Endodermal cell (in vitro differentiated cells): ENCODE data around the gene LBH. TPM values are rescaled to one million over a fixed set of nuclear protein-coding genes. Genes with fewer than 3 reads are reported as not detected.
A peak's percentile ranks its signal among the peaks of the same experiment; 100 is the strongest.

Source experiments
- DNase-seq: peaks from one replicate; pipeline ENCODE4 v3.0.0-alpha.2; 2017
- H3K27ac ChIP-seq: 2 replicates; pipeline ENCODE4 v1.5.1; 2013; ENCODE audit warnings: mild to moderate bottlenecking, low read depth, low read length, moderate library complexity
- H3K27me3 ChIP-seq: 2 replicates; pipeline ENCODE4 v1.6.1; 2013; ENCODE audit warnings: mild to moderate bottlenecking, low read length, moderate library complexity; ENCODE audit not compliant: insufficient read depth, control insufficient read depth, poor library complexity, severe bottlenecking
- H3K36me3 ChIP-seq: 2 replicates; pipeline ENCODE4 v1.7.0; 2013; ENCODE audit warnings: mild to moderate bottlenecking, low read length, moderate library complexity; ENCODE audit not compliant: control insufficient read depth, insufficient read depth
- H3K4me1 ChIP-seq: one replicate; pipeline ENCODE4 v1.7.0; 2013; ENCODE audit warnings: low read length; ENCODE audit not compliant: control insufficient read depth, insufficient read depth
- H3K4me3 ChIP-seq: 2 replicates; pipeline ENCODE4 v1.5.1; 2013; ENCODE audit warnings: mild to moderate bottlenecking, low read length, moderate library complexity
- H3K9ac ChIP-seq: 2 replicates; pipeline ENCODE4 v1.6.1; 2013; ENCODE audit warnings: mild to moderate bottlenecking, low read length, moderate library complexity; ENCODE audit not compliant: poor library complexity, severe bottlenecking; ENCODE audit errors: extremely low read depth
- H3K9me3 ChIP-seq: 2 replicates; pipeline ENCODE4 v1.6.1; 2013; ENCODE audit warnings: mild to moderate bottlenecking, low read length, moderate library complexity; ENCODE audit not compliant: control insufficient read depth
- H3K27ac Mint-ChIP-seq: 2 replicates; pipeline ENCODE4 v1.8.0; 2020; ENCODE audit warnings: mixed read lengths
- H3K27me3 Mint-ChIP-seq: 2 replicates; pipeline ENCODE4 v1.8.0; 2021; ENCODE audit warnings: mild to moderate bottlenecking, mixed read lengths; ENCODE audit not compliant: insufficient read depth
- H3K36me3 Mint-ChIP-seq: 2 replicates; pipeline ENCODE4 v1.8.0; 2020; ENCODE audit warnings: low read depth, mixed read lengths
- H3K4me1 Mint-ChIP-seq: 2 replicates; pipeline ENCODE4 v1.8.0; 2020; ENCODE audit warnings: mixed read lengths
- H3K4me3 Mint-ChIP-seq: 2 replicates; pipeline ENCODE4 v1.8.0; 2020; ENCODE audit warnings: mild to moderate bottlenecking, moderate library complexity, mixed read lengths
- H3K9me3 Mint-ChIP-seq: 2 replicates; pipeline ENCODE4 v1.8.0; 2020; ENCODE audit warnings: mild to moderate bottlenecking, mixed read lengths
- CTCF ChIP-seq: fragments of 200-600 bp; sonication (generic); conservative IDR thresholded peaks from 2 replicates; pipeline ENCODE4 v1.5.0; 2021; ENCODE audit warnings: antibody characterized with exemption, mild to moderate bottlenecking
- WGBS, 2 experiments: methylation state at CpG; one replicate each; pipeline versions ENCODE4 v1.1.5 to v1.1.7; 2013; ENCODE audit warnings: missing lambda C conversion rate in 2 of 2, mixed read lengths in 1 of 2; ENCODE audit not compliant: insufficient coverage in 1 of 2, insufficient read length in 1 of 2; 5-methylcytosine and 5-hydroxymethylcytosine counted together
- total RNA-seq, 2 donors: library from RNA; stranded (reverse); fragmentation: NEBNext Ultra II Directional in 1 of 2; extraction: Animal tissue kit (Norgen Biotek cat#: 25700) in 1 of 2; gene quantifications; 2 replicates in 1 of 2; 3 replicates in 1 of 2; pipeline ENCODE4 v1.2.1, GENCODE V29; 2021

The LBH gene
- total RNA-seq, 2 donors from 2014 or later: 48.0 to 50.0 TPM

GRCh38 chr2:30294133-30294532, 62.8 kb downstream of the LBH start:
- H3K9me3 ChIP-seq: no peaks in the 10 kb centered on the region
- Mint-ChIP-seq H3K4me1 (peaks cover 33% of the 10 kb centered on the region), H3K27ac (peak overlapping the region; percentile 15), H3K4me3 (no peak overlapping the region), H3K9me3 (no peaks in the 10 kb centered on the region), H3K36me3 (no peaks in the 10 kb centered on the region), H3K27me3 (no peaks in the 10 kb centered on the region)
- TF ChIP-seq CTCF: no peak
- no peaks in the 10 kb centered on the region for H3K27me3 ChIP-seq
- no peak for DNase-seq
- WGBS, 2 experiments: 94 to 95% methylated on average over 4 to 5 of the region's 5 CpGs
- H3K27ac ChIP-seq: no peak overlapping the region
- H3K36me3 ChIP-seq: no peaks in the 10 kb centered on the region
- H3K9ac ChIP-seq: no peak overlapping the region
- H3K4me1 ChIP-seq: peaks cover 1% of the 10 kb centered on the region
- no peak overlapping the region for H3K4me3 ChIP-seq

- H3K27ac ChIP-seq: no peak overlapping the region
- no peak overlapping the region for H3K9ac ChIP-seq
- H3K9me3 ChIP-seq: no peaks in the 10 kb centered on the region
- no peaks in the 10 kb centered on the region for H3K9me3 Mint-ChIP-seq
- peaks cover 11% of the 10 kb centered on the region for H3K4me1 ChIP-seq
- DNase-seq: no peak
- no peak overlapping the region for H3K4me3 Mint-ChIP-seq
- TF ChIP-seq CTCF: no peak
- peaks cover 38% of the 10 kb centered on the region for H3K4me1 Mint-ChIP-seq
- H3K27me3 ChIP-seq: no peaks in the 10 kb centered on the region
- no peaks in the 10 kb centered on the region for H3K27me3 Mint-ChIP-seq
- H3K27ac Mint-ChIP-seq: no peak overlapping the region
- H3K36me3 Mint-ChIP-seq: no peaks in the 10 kb centered on the region
- no peaks in the 10 kb centered on the region for H3K36me3 ChIP-seq
- H3K4me3 ChIP-seq: no peak overlapping the region
Observed at GRCh38 chr2:30296496-30296895, 65.2 kb downstream of the LBH start.

- Histone ChIP-seq H3K9me3 (no peaks in the 10 kb centered on the region), H3K36me3 (no peaks in the 10 kb centered on the region), H3K4me3 (no peak overlapping the region), H3K4me1 (peaks cover 11% of the 10 kb centered on the region), H3K9ac (no peak overlapping the region), H3K27ac (no peak overlapping the region), H3K27me3 (no peaks in the 10 kb centered on the region)
- WGBS, 2 experiments: 91 to 92% methylated on average over 1 to 6 of the region's 6 CpGs
- Mint-ChIP-seq H3K4me3 (no peak overlapping the region), H3K36me3 (no peaks in the 10 kb centered on the region), H3K9me3 (no peaks in the 10 kb centered on the region), H3K27ac (no peak overlapping the region), H3K27me3 (peaks cover 2% of the 10 kb centered on the region), H3K4me1 (peaks cover 47% of the 10 kb centered on the region)
- DNase-seq: no peak
- no peak for TF ChIP-seq CTCF
Observed at GRCh38 chr2:30298302-30298701, 67.0 kb downstream of the LBH start.
